Measurements from ENCODE around the gene PDCD6IP.

The PDCD6IP gene

GRCh38 chr3:33918126-33918756, 119.8 kb downstream of the PDCD6IP start:
- H3K27ac ChIP-seq: no peak overlapping the region
- in situ Hi-C loops (cut with HindIII; ENCODE audit: low pct_ligation_motif_present, low sequenced_read_pairs): no loop called here
- no peak overlapping the region for H3K4me3 ChIP-seq (ENCODE audit: low read depth, low read length)
- peak; percentile 39 for DNase-seq
- H3K36me3 ChIP-seq (replicated peaks): no peaks in the 10 kb centered on the region
- TF ChIP-seq CTCF (IDR thresholded peaks at IDR 0.05; ENCODE audit: low read depth, low read length, missing control alignments): no peak
- no peaks in the 10 kb centered on the region for H3K27me3 ChIP-seq (replicated peaks)

All from brain microvascular endothelial cell (primary cell).